Heart left ventricle (tissue), 16 donors: ENCODE measurements around the gene CNTNAP4. TPM values are rescaled to one million over a fixed set of nuclear protein-coding genes. Genes with fewer than 3 reads are reported as not detected.

Source experiments
- ATAC-seq, 4 donors: fragments of 200-7000 bp; cut with Tn5 transposase; one replicate each; pipeline ENCODE4 v1.9.1; 2020 to 2022; ENCODE audit warnings: moderate library complexity in 4 of 4, mild to moderate bottlenecking in 3 of 4, moderate number of reproducible peaks in 1 of 4
- DNase-seq, 5 donors: peaks; one replicate each; pipeline ENCODE4 v3.0.0-alpha.2; 2020
- H3K27ac ChIP-seq, 12 donors: fragments of 200-600 bp; sonication (generic) in 4 of 12; one replicate each; pipeline versions ENCODE4 v1.5.0 to v1.8.0; 2016 to 2022; ENCODE audit warnings: mild to moderate bottlenecking in 2 of 12
- H3K27me3 ChIP-seq, 9 donors: fragments of 200-600 bp; sonication (generic) in 2 of 9; one replicate each; pipeline versions ENCODE4 v1.5.1 to v1.8.0; 2016 to 2022; ENCODE audit warnings: mild to moderate bottlenecking in 3 of 9
- H3K36me3 ChIP-seq, 9 donors: fragments of 200-600 bp; sonication (generic) in 2 of 9; one replicate each; pipeline versions ENCODE4 v1.5.0 to v1.8.0; 2018 to 2022; ENCODE audit warnings: mild to moderate bottlenecking in 2 of 9
- H3K4me1 ChIP-seq, 12 donors: fragments of 200-600 bp; sonication (generic) in 4 of 12; one replicate each; pipeline versions ENCODE4 v1.5.0 to v1.8.0; 2016 to 2022; ENCODE audit warnings: mild to moderate bottlenecking in 3 of 12
- H3K4me3 ChIP-seq, 12 donors: fragments of 200-600 bp; sonication (generic) in 4 of 12; one replicate each; pipeline versions ENCODE4 v1.5.0 to v1.8.0; 2017 to 2022; ENCODE audit warnings: mild to moderate bottlenecking in 9 of 12, moderate library complexity in 4 of 12
- H3K9me3 ChIP-seq, 12 donors: fragments of 200-600 bp; sonication (generic) in 4 of 12; one replicate each; pipeline versions ENCODE4 v1.5.0 to v1.8.0; 2016 to 2022; ENCODE audit warnings: mild to moderate bottlenecking in 1 of 12
- CTCF ChIP-seq, 12 donors: fragments of 200-600 bp; sonication (generic) in 4 of 12; IDR thresholded peaks; one replicate each; pipeline versions ENCODE4 v1.5.0 to v1.8.0; 2018 to 2022; ENCODE audit warnings: antibody characterized with exemption in 12 of 12, mild to moderate bottlenecking in 5 of 12
- POLR2A ChIP-seq, 2 donors: fragments of 450-650 bp; IDR thresholded peaks; one replicate each; pipeline ENCODE4 v1.6.1; 2017; ENCODE audit warnings: antibody characterized with exemption in 2 of 2, mild to moderate bottlenecking in 2 of 2, moderate library complexity in 2 of 2
- WGBS, 4 donors: extraction: QIAGEN DNeasy Blood & Tissue Kit in 2 of 4; methylation state at CpG; one replicate each; pipeline versions ENCODE4 v1.1.5 to v1.1.7; 2013 to 2018; 5-methylcytosine and 5-hydroxymethylcytosine counted together
- intact Hi-C, 10 donors: fragments of 100-400 bp; cut with DNase I; formaldehyde crosslinking; loops; one replicate each; pipeline versions ENCODE4 v1.11.1 to v1.14.2; 2022
- polyA plus RNA-seq, 2 donors: library from polyadenylated mRNA; stranded (reverse); fragments of 200-250 nt; gene quantifications; one replicate each; pipeline ENCODE4 v1.2.3, GENCODE V29; 2013
- total RNA-seq, 9 donors: library from RNA; depleted of rRNA in 2 of 9; stranded (reverse); fragments of >200 nt in 2 of 9; fragmentation: NEBNext Ultra II Directional in 3 of 9; extraction: Animal tissue kit (Norgen Biotek cat#: 25700) in 3 of 9; gene quantifications; one replicate each; pipeline versions ENCODE4 v1.1.0 to v1.2.4, GENCODE V29; 2016 to 2023
- donor health status: ischemic (EF 13 %, LVEDD 7.1; RV severe dilation, severe dysfunction).
- donor health status: healthy with polysubstance abuse.
- donor health status: DM: no; HTN: yes; CAD: no.
- donor health status: DM: no; HTN: no; CAD: no.
- donor health status: ischemic (EF 25% LVEDD 6.9; RV normal size, moderate dysfunction).
- donor health status: ischemic (EF 25% LVEDD 5.7; RV mildly dilated, moderate dysfunction).
- donor health status: healthy.
- donor health status: DM: yes; HTN: yes; CAD: no.
- donor health status: ischemic (EF 35%, LVEDD 5.7; RV mildly dilated, moderate dysfunction).
- donor health status: nonischemic (EF 11% LVEDD 7.7; RV severe dilation, severe dysfunction).
- donor health status: DM: yes; HTN: yes; CAD: no.
- donor health status: PGD.
- donor health status: ischemic (EF 29% LVEDD 5.4; RV normal size, mild dysfunction).
- donor health status: nonischemic (EF 23%, LVEDD 6.1; RV moderate dilation, normal function).

CNTNAP4 gene
- total and polyA plus RNA-seq, 11 donors = not detected

DNA sequence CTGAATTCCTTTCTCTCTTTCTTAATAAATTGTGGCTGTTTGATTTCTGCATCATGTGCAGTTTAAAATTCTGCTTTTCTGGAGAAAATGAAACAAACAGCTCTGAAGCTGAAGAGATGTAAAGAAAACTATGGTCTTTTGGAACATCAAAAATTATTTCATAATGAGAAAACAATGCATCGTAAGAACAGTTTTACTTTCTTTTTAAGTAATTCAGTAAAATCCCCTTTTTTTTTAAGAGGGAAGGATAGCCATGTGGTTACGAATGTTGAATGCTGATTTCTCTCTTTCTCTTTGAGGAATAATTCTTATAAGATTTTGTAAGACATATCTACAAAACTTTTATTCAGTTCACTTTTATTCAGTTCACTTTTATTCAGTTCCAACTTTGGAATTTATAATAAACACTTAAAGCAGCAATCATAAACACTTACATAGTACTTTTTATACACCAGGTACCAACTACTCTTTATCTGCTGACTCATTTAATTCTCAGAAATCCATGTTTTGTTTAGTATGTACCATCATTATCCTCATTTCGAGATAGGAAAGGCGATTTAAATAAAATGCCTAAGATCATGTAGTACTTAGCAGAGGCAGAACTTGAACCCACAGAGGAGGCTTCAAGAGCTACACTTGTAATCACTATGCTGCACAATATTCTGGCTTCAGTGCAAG lies 26.6 kb downstream of the CNTNAP4 start:
- intact Hi-C loops = no loop called here
- H3K27me3 ChIP-seq = no peaks in the 10 kb centered on the region
- TF ChIP-seq CTCF (IDR thresholded peaks at IDR 0.05) = no peak
- no peak for TF ChIP-seq POLR2A (IDR thresholded peaks at IDR 0.05)
- no peak overlapping the region for H3K27ac ChIP-seq
- H3K36me3 ChIP-seq = no peaks in the 10 kb centered on the region
- ATAC-seq = no peak
- no peaks in the 10 kb centered on the region for H3K9me3 ChIP-seq
- no peak overlapping the region for H3K4me3 ChIP-seq
- no peaks in the 10 kb centered on the region for H3K4me1 ChIP-seq
- no peak for DNase-seq
- 69 to 76% (median 75%) methylated on average over 4 of the region's 4 CpGs for WGBS, 4 donors

DNA sequence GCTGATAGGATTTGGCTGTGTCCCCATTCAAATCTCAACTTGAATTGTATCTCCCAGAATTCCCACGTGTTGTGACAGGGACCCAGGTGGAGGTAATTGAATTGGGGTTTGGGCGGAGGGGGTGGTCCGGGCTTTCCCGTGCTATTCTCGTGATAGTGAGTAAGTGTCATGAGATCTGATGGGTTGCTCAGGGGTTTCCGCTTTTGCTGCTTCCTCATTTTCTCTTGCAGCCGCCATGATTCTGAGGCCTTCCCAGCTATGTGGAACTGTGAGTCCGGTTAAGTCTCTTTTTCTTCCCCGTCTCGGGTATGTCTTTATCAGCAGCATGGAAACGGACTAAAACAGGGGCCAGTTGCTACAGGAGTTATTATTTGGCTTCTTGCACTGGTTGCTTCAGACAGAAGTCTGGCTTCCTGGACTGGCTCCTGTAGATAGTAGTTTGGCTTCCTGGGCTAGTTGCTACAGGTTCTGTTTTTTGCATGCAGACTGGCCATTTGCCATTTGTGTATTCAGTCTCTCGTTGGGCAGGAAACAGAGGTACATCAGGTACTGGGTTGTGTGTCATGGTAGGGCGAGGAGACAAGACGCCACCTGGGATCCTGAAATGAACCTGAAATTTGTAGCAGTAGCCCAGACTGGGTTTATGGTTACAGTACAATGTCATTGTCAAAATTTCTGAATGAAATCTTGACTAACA lies 32.6 kb downstream of the CNTNAP4 start:
- TF ChIP-seq CTCF (IDR thresholded peaks at IDR 0.05) = no peak
- TF ChIP-seq POLR2A (IDR thresholded peaks at IDR 0.05) = no peak
- no peaks in the 10 kb centered on the region for H3K36me3 ChIP-seq
- ATAC-seq = no peak

DNA sequence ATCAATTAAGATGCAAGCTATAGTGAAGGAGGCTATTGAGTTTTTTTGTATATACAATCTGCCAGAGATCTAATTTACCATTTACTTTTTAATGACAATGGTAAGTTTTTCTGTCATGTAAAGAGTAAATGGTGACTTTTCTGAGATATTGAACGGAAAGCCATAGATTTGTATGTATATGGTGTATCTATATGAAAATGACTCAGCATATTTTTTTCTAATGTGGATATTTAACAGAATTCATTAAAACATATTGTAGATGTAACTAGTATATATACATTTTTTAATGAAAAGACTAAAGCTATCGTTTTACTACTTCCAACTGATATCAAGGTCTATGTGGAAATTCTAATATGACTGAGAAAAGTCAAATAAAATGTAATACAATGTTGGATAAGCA lies 34.1 kb downstream of the CNTNAP4 start:
- TF ChIP-seq CTCF (IDR thresholded peaks at IDR 0.05) = no peak
- TF ChIP-seq POLR2A (IDR thresholded peaks at IDR 0.05) = no peak
- ATAC-seq (no peak), DNase-seq (no peak)
- no peaks in the 10 kb centered on the region for H3K4me1 ChIP-seq
- no peak overlapping the region for H3K27ac ChIP-seq
- no peaks in the 10 kb centered on the region for H3K36me3 ChIP-seq
- no peaks in the 10 kb centered on the region for H3K9me3 ChIP-seq
- 69 to 77% (median 74%) methylated on average over 2 of the region's 2 CpGs for WGBS, 4 donors
- intact Hi-C loops = no loop called here
- no peaks in the 10 kb centered on the region for H3K27me3 ChIP-seq
- H3K4me3 ChIP-seq = no peak overlapping the region

More for the DNA sequence above, 32.6 kb downstream of the CNTNAP4 start:
- no peak overlapping the region for H3K27ac ChIP-seq
- intact Hi-C loops = no loop called here
- no peaks in the 10 kb centered on the region for H3K4me1 ChIP-seq
- H3K9me3 ChIP-seq = no peaks in the 10 kb centered on the region
- WGBS, 4 donors = 89 to 91% (median 90%) methylated on average over 14 of the region's 14 CpGs
- DNase-seq = no peak
- H3K27me3 ChIP-seq = no peaks in the 10 kb centered on the region
- no peak overlapping the region for H3K4me3 ChIP-seq

GRCh38 chr16:76318565-76318964 lies 41.4 kb downstream of the CNTNAP4 start:
- no peak overlapping the region for H3K4me3 ChIP-seq
- ATAC-seq = no peak
- H3K9me3 ChIP-seq = no peaks in the 10 kb centered on the region
- H3K27me3 ChIP-seq = peaks cover 0 to 3% (median 0%) of the 10 kb centered on the region in 9 donors
- no peak overlapping the region for H3K27ac ChIP-seq
- intact Hi-C loops = no loop called here
- H3K4me1 ChIP-seq = no peaks in the 10 kb centered on the region
- no peak for TF ChIP-seq CTCF (IDR thresholded peaks at IDR 0.05)
- no peak for TF ChIP-seq POLR2A (IDR thresholded peaks at IDR 0.05)
- no peak for DNase-seq
- no peaks in the 10 kb centered on the region for H3K36me3 ChIP-seq
